ENCODE results near the gene ZDHHC21. TPM values are rescaled to one million over a fixed set of nuclear protein-coding genes. Genes with fewer than 3 reads are reported as not detected.

The ZDHHC21 gene
- total RNA-seq, 1 donor from 2014 or later = 13.3 TPM

- Mint-ChIP-seq H3K36me3 (ENCODE audit: low read depth) (peaks cover 4% of the 10 kb centered on the region), H3K27me3 (ENCODE audit: low read depth) (peaks cover 6% of the 10 kb centered on the region), H3K4me1 (ENCODE audit: low read depth) (no peaks in the 10 kb centered on the region), H3K9me3 (peaks cover 36% of the 10 kb centered on the region), H3K27ac (no peak overlapping the region), H3K4me3 (ENCODE audit: low read depth) (no peak overlapping the region)
- intact Hi-C loops (cut with micrococcal nuclease) = no loop called here
- no peak for DNase-seq (ENCODE audit: low spot score)
Observed at GRCh38 chr9:14574173-14574572, 119.1 kb downstream of the ZDHHC21 start.

GRCh38 chr9:14573319-14573718, 119.9 kb downstream of the ZDHHC21 start:
- Mint-ChIP-seq H3K36me3 (ENCODE audit: low read depth) (peaks cover 4% of the 10 kb centered on the region), H3K4me3 (ENCODE audit: low read depth) (no peak overlapping the region), H3K27me3 (ENCODE audit: low read depth) (peaks cover 5% of the 10 kb centered on the region), H3K27ac (no peak overlapping the region), H3K9me3 (peaks cover 29% of the 10 kb centered on the region), H3K4me1 (ENCODE audit: low read depth) (no peaks in the 10 kb centered on the region)
- intact Hi-C loops (cut with micrococcal nuclease) = no loop called here
- DNase-seq (ENCODE audit: low spot score) = no peak

GRCh38 chr9:14565352-14566016, 127.7 kb downstream of the ZDHHC21 start:
- Mint-ChIP-seq H3K27me3 (ENCODE audit: low read depth) (peaks cover 10% of the 10 kb centered on the region), H3K9me3 (no peaks in the 10 kb centered on the region), H3K36me3 (ENCODE audit: low read depth) (no peaks in the 10 kb centered on the region), H3K4me3 (ENCODE audit: low read depth) (no peak overlapping the region), H3K4me1 (ENCODE audit: low read depth) (peaks cover 4% of the 10 kb centered on the region), H3K27ac (no peak overlapping the region)
- no peak for DNase-seq (ENCODE audit: low spot score)
- intact Hi-C loops (cut with micrococcal nuclease) = no loop called here

GRCh38 chr9:14563902-14564624, 129.2 kb downstream of the ZDHHC21 start:
- Mint-ChIP-seq H3K4me3 (ENCODE audit: low read depth) (no peak overlapping the region), H3K4me1 (ENCODE audit: low read depth) (peaks cover 9% of the 10 kb centered on the region), H3K27ac (no peak overlapping the region), H3K36me3 (ENCODE audit: low read depth) (no peaks in the 10 kb centered on the region), H3K27me3 (ENCODE audit: low read depth) (peaks cover 5% of the 10 kb centered on the region), H3K9me3 (peaks cover 2% of the 10 kb centered on the region)
- intact Hi-C loops (cut with micrococcal nuclease) = loop anchor here (5.0 kb wide), 1 partner anchor 108 kb away; no protein-coding TSS in a partner anchor
- DNase-seq (ENCODE audit: low spot score) = no peak

GRCh38 chr9:14561929-14562405, 131.3 kb downstream of the ZDHHC21 start:
- Mint-ChIP-seq H3K4me1 (ENCODE audit: low read depth) (peaks cover 9% of the 10 kb centered on the region), H3K9me3 (peaks cover 15% of the 10 kb centered on the region), H3K36me3 (ENCODE audit: low read depth) (no peaks in the 10 kb centered on the region), H3K4me3 (ENCODE audit: low read depth) (no peak overlapping the region), H3K27ac (no peak overlapping the region), H3K27me3 (ENCODE audit: low read depth) (peaks cover 5% of the 10 kb centered on the region)
- DNase-seq (ENCODE audit: low spot score) = no peak
- intact Hi-C loops (cut with micrococcal nuclease) = loop anchor here (2.0 to 5.0 kb wide), 2 partner anchors 51 to 110 kb away; no protein-coding TSS in a partner anchor

Other genes starting within 250 kb of the ZDHHC21 start
- not detected in 2 replicates for gene CER1, start 29.3 kb upstream of the ZDHHC21 start, total RNA-seq
- gene FREM1, start 217.0 kb upstream of the ZDHHC21 start, total RNA-seq = not detected in 2 replicates